GM18867 (cell line): ENCODE results near the gene MARCHF10.
A peak's percentile ranks its signal among the peaks of the same experiment; 100 is the strongest.

Experiments
- ATAC-seq: cut with Tn5 transposase; IDR thresholded peaks from one replicate; pipeline ENCODE4 v1.9.1; 2021; ENCODE audit warnings: mild to moderate bottlenecking, moderate library complexity; ENCODE audit not compliant: unreplicated experiment

Gene MARCHF10

DNA sequence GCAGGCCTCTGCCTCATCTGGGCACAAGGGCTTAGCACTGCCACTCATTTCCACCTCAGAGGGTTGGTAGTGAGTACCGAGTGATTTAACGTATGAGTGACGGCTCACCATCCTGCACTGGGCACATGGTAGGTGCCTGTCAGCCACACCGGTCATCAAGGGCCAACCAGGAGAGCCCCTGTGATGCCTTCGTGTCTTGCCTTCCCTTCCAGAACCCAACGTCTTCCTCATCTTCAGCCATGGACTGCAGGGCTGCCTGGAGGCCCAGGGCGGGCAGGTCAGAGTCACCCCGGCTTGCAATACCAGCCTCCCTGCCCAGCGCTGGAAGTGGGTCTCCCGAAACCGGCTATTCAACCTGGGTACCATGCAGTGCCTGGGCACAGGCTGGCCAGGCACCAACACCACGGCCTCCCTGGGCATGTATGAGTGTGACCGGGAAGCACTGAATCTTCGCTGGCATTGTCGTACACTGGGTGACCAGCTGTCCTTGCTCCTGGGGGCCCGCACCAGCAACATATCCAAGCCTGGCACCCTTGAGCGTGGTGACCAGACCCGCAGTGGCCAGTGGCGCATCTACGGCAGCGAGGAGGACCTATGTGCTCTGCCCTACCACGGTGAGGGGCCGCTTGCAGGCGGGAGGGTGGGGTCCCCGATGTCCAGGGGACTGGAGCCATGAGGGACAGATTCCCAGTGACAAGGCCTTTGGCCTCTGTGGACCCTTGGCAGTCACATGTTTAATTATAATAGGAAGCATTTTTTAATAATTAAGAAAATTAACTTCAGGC is 143.6 kb downstream of the MARCHF10 start:
- no peak for ATAC-seq

DNA sequence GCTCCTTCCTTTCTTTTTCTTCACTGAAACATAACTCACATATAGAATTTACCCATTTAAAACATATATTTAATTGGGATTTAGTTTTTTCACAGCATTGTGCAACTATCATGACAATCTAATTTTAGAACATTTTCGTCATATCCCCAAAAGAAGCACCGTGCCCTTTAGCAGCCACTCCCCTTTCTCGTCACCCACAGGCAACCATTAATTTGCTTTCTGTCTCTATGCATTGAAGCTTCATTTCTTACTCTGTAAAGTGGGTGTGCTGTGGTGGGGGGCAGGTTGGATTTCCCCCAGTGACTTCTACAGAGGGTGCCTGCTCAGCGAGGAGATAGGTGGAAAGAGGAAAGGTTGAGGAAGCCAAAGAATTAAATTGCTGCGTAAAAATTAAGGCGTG is 144.8 kb downstream of the MARCHF10 start:
- no peak for ATAC-seq

DNA sequence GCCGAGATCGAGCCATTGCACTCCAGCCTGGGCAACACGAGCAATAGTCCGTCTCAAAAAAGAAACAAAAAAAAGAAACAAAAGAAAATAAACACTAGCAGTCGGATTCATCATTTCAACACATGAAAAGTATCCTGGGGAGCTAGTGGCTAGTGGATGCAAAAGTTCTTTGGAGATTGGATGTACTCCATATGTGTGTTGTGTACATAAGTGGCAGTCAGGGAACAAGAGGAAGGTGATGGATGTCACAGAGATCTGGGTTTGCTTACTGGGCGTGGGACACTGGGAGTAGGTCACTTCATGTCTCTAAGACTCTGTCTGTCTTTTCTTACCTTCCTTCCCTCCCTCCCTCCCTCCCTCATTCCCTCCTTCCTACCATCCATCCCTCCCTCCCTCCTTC is 145.3 kb downstream of the MARCHF10 start:
- ATAC-seq: no peak

DNA sequence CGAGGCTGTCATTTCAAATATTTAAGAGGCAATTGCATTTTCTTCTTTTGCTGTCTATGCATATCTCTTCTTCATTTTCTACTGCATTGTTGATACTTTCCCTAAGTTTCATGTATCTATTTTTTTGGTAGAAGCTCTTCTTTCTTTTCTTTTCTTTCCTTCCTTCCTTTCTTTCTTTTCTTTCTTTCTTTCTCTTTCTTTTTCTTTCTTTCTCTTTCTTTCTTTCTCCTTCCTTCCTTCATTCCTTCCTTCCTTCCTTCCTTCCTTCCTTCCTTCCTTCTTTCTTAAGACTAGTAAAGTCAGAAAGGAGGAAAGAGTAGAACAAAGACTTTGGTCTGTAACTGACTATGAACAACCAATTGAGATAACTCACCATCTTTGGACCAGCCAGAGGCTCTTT is 146.8 kb downstream of the MARCHF10 start:
- ATAC-seq: no peak

DNA sequence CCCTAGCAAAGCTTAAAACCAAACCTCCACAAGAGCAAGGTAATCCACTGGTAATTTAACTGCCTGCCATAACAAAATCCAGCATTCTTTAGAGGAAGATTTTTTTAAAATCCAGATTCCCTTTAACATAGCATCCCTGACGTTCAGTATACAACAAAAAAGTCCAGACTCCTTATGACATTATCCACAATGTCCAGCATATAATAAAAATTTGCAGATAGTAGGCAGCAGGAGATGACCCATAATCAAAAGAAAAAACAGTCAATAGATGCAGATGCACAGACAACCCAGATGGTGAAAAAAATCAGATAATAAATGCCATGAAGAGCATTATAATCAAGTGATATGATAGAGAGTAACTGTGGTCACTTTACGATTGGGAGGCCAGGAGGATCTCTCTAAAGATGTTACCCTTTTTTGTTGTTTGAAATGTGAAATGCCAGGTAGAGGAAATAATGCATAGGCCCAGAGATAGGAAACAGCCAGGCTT is 147.4 kb downstream of the MARCHF10 start:
- no peak for ATAC-seq

DNA sequence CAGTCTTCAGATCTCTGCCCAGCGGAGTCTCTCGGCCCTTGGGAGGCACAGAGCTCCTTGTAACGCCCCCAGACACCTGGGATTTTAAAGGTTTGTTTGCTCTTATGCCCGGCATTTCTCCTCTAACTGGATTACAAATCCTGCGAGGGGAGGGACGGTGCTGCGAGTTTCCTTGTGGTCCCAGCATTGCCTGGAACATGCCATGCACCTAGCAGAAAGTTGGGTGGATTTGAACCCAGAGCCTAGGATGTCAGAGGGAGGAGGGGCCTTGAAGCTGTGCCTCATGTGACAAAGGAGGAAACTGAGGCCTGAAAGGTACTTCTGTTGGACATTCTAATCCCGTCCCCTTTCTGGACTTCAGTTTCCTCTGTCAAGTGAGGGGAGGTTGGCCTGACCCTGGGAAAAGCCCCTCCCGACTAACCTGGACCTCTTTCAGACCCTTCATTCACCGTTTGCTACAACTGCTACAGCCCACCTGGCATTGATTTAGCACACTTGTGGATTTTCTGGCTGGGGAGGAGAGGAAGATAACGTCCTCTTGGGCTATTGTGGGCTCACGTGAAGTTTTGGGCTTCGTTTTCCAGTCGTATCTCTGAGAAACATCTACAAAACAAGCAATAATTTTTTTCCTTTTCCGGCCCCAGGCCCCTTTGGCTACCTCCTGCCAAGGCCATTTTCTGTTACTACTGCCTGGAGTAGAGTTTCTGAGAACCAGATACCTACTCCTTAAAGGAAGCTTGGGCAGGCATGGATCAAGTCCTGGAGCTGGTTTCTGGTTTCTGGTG is 149.8 kb downstream of the MARCHF10 start:
- no peak for ATAC-seq

DNA sequence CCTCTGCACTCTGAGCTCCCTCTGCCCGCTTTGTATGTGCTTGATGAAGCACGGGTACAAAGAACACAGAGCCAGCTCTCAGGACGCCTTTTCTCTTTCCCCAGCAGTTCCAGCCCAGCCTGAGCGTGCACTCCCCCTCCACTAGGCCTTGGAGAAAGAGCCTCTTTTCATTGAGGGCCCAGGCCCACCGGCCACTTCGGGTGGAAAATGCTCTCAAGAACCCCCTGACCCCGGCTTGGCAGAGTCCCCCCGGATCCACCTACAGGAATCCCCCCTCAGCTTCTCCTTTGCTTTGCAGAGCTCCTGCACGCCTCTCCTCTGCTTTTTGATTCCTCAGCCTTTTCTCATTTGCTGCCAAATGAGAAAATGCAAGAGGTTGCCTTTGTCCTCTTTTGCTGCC is 150.4 kb downstream of the MARCHF10 start:
- ATAC-seq: no peak

DNA sequence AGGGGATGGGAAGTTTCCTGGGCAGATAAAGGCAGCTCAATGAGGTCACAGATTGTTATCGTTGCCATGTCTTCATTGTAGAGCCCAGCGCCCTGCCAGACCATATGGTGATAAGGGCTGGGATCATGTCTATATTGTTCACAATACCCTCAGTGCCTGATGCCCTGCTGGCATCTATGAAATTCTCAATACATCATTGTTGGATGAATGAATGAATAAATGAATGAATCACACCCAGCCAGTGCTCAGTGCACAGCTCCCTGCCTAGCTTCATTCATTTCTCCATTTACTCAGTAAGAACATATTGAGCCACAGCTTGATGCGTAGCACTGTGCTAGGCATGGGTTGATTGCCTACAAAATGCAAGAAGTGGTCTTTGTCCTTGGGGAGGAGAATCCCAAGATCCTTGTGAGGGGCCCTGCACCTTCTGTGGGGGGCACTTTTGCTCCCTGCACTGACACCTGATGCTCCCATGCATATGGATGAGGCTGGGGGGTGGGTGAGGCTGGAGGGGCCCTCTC is 150.9 kb downstream of the MARCHF10 start:
- no peak for ATAC-seq

DNA sequence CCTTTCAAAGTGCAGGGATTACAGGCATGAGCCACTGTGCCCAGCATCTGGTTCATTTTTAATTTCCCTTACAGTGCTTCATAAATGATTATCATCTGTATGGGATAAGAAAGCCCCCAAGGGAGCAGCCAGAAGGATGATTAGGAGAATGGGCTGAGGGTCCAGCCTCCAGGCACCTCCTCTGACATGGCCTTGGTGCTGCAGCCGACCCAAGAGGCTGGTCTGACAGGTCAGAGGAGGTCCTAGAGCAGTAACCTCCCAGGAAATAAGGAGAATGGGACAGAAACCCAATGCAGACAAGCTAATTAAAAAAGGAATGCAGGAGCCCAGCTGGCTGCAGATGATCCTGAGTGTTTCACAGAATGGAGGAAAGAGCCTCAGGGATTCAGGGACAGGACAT is 151.7 kb downstream of the MARCHF10 start:
- ATAC-seq: no peak

DNA sequence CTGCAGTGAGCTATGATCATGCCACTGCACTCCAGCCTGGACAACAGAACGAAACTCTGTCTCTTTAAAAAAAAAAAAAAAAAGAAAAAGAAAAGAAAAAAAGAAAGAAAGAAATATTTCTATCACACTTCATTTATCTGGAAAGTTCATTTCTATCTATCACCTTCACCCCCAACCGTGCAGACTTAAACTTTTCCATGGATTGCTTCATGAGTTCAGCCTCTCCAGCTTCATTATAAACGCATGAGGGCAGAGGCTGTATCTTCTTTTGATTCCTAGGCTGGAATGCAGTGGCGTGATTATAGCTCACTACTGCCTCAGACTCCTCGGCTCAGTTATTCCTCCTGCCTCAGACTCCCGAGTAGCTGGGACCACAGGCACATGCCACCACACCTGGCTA is 152.5 kb downstream of the MARCHF10 start:
- ATAC-seq: no peak

DNA sequence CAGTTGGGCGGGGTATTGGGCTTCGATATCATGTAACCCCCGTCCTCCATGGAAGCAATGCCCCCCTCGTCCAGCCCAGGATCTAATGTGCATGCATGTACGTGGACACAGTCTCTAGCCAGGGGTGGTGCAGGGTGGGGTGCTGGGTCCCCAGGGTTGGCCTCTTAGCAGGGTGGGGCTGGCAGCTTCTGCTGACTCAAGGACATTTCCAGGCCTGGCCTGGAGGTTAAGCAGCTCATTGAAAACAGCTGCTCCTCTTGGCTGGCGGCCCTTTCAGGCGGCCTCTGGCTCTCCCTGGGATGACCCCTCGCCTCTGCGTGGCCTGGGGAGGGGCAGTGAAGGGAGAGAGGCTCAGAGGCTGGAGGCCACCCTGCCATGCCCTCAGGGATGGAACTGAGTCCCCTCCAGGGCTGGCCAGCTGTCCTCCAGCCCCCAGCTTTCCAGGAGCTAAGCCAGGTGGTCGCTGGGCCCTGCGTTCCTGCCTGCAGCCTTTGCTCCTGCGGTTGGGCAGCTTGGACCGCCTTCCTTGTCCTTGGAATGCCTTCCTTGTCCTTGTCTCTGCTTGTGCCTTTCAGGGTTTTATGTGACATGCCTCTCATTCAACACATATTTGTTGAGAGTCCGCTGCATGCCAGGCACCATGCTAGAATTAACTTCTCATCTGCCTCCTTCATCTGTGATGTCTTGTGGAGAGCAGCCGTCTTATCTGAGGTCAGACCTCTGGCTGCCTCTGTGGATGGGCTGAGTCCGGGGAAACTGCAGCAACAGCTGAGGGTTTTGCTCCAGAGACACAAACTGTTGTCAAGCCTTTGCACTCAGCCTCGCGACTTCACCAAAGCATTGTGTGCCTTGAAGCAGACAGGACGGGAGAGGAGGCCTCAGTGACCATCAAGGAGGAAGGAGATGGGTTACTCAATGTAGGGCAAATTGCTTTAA is 154.0 kb downstream of the MARCHF10 start:
- no peak for ATAC-seq

DNA sequence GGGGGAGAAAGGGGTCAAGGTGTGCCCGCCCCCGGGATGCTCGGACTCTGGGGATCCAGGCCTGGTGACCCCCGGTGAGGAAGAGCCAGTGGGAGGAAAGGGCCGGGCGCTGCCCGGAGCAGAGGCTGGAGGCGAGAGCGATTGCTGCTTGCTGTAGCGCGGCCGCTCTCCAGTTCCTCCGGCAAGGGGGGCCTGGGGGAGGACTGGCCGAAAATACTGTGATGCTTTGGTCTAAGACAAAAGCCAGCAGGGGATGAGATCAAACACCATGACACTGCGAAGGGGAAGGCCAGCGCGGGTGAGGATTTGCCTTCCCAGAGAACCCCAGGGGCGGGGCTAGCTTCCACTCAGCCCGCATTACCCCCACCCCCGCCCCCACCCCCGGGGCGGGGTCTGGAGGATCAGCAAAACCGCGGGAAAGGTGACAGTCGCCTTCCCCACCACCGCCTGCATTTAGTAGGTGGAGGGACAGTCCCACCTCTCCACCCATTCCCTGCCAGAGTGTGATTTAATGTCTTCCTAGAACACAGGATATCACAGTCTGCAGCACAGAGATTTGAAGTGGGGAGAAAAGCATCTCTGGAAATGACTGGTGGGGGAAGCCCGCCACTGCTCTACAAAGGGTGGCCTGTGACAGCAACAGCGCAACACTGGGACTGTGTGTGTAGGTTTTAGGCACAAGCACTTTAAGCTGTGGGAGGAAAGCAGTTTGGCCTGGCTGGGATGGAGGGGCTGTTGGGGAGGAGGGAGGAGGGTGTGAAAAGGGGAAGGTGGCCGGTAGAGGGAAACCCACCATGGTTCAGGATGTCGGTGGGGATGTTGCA is 154.9 kb downstream of the MARCHF10 start:
- ATAC-seq: peak; percentile 77

DNA sequence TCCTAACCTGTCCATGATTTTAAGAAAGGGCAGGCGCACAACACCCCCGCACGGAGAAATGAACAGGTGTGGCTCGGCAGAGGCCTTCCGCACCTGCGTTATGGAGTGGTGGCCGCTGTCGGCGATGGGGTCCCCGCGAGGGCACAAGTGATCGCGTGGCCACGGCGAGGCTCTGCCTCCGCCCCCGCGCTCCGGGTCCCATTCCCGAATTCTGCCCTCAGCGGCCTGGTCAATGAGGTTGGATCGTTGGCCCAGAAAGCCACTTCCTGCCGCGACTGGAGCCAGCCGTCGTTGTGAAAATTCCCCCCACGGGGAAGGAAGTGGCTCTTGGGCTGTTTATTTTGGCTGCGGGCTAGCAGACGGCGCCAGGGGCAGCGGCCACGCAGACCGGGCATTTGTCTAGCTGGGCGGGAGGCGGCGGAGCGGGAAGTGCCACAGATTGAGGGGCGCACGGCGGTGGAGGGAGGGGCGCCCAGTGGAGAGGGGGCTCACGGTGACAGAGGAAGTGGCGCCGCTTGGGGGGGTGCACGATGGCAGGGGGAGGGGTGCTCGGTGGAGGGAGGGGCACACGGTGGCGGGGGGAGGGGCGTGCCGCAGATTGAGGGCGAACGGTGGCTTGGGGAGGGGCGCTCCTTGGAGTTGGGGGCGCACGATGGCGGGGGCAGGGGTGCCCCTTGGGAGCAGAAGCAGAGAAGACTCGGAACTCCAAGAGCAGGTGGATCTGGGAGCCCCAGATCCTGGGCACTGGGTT is 155.7 kb downstream of the MARCHF10 start:
- no peak for ATAC-seq
